Measurements from ENCODE around the gene AP3B1. TPM values are rescaled to one million over a fixed set of nuclear protein-coding genes. Genes with fewer than 3 reads are reported as not detected.

The AP3B1 gene
- total and polyA plus RNA-seq, 3 donors from 2014 or later = 32.0 to 77.3 (median 74.0) TPM

GRCh38 chr5:78336698-78337097, 42.2 kb upstream of the AP3B1 start:
- WGBS, 2 donors = 86 to 93% methylated on average over 2 of the region's 2 CpGs
- intact Hi-C loops (cut with DNase I; ENCODE audit: low total_unique reads) = no loop called here

GRCh38 chr5:78335976-78336375, 41.5 kb upstream of the AP3B1 start:
- 85 to 88% methylated on average over 2 of the region's 2 CpGs for WGBS, 2 donors
- no peak overlapping the region for H3K27ac ChIP-seq

More at GRCh38 chr5:78336698-78337097, 42.2 kb upstream of the AP3B1 start:
- no peak overlapping the region for H3K27ac ChIP-seq
- no peak for DNase-seq
- H3K27me3 ChIP-seq = no peaks in the 10 kb centered on the region
- TF ChIP-seq POLR2A (IDR thresholded peaks at IDR 0.05) = no peak
- TF ChIP-seq, protein P1, sequence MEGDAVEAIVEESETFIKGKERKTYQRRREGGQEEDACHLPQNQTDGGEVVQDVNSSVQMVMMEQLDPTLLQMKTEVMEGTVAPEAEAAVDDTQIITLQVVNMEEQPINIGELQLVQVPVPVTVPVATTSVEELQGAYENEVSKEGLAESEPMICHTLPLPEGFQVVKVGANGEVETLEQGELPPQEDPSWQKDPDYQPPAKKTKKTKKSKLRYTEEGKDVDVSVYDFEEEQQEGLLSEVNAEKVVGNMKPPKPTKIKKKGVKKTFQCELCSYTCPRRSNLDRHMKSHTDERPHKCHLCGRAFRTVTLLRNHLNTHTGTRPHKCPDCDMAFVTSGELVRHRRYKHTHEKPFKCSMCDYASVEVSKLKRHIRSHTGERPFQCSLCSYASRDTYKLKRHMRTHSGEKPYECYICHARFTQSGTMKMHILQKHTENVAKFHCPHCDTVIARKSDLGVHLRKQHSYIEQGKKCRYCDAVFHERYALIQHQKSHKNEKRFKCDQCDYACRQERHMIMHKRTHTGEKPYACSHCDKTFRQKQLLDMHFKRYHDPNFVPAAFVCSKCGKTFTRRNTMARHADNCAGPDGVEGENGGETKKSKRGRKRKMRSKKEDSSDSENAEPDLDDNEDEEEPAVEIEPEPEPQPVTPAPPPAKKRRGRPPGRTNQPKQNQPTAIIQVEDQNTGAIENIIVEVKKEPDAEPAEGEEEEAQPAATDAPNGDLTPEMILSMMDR (IDR thresholded peaks at IDR 0.05) = no peak
- no peaks in the 10 kb centered on the region for H3K4me1 ChIP-seq
- H3K4me3 ChIP-seq = no peak overlapping the region
- H3K9me3 ChIP-seq = no peaks in the 10 kb centered on the region
- H3K36me3 ChIP-seq (ENCODE audit: low read depth, missing control alignments) = no peaks in the 10 kb centered on the region

GRCh38 chr5:78334811-78335210, 40.3 kb upstream of the AP3B1 start:
- H3K36me3 ChIP-seq (ENCODE audit: low read depth, missing control alignments) = no peaks in the 10 kb centered on the region
- 43 to 44% methylated on average over 3 of the region's 3 CpGs for WGBS, 2 donors
- intact Hi-C loops (cut with DNase I; ENCODE audit: low total_unique reads) = no loop called here
- H3K9me3 ChIP-seq = no peaks in the 10 kb centered on the region
- no peak for DNase-seq
- no peaks in the 10 kb centered on the region for H3K4me1 ChIP-seq
- TF ChIP-seq, protein P1 (IDR thresholded peaks at IDR 0.05) = no peak
- TF ChIP-seq POLR2A (IDR thresholded peaks at IDR 0.05) = no peak
- no peak overlapping the region for H3K4me3 ChIP-seq
- no peaks in the 10 kb centered on the region for H3K27me3 ChIP-seq
- no peak overlapping the region for H3K27ac ChIP-seq

More at GRCh38 chr5:78335976-78336375, 41.5 kb upstream of the AP3B1 start:
- no peaks in the 10 kb centered on the region for H3K36me3 ChIP-seq (ENCODE audit: low read depth, missing control alignments)
- no peaks in the 10 kb centered on the region for H3K4me1 ChIP-seq
- no peak overlapping the region for H3K4me3 ChIP-seq
- H3K27me3 ChIP-seq = no peaks in the 10 kb centered on the region
- H3K9me3 ChIP-seq = no peaks in the 10 kb centered on the region
- DNase-seq = no peak
- TF ChIP-seq POLR2A (IDR thresholded peaks at IDR 0.05) = no peak
- TF ChIP-seq, protein P1 (IDR thresholded peaks at IDR 0.05) = no peak
- intact Hi-C loops (cut with DNase I; ENCODE audit: low total_unique reads) = no loop called here

- H3K4me3 ChIP-seq = no peak overlapping the region
- no peaks in the 10 kb centered on the region for H3K27me3 ChIP-seq
- no peak for TF ChIP-seq POLR2A (IDR thresholded peaks at IDR 0.05)
- TF ChIP-seq, protein P1 (IDR thresholded peaks at IDR 0.05) = no peak
- intact Hi-C loops (cut with DNase I; ENCODE audit: low total_unique reads) = no loop called here
- H3K4me1 ChIP-seq = no peaks in the 10 kb centered on the region
- no peak for DNase-seq
- no peaks in the 10 kb centered on the region for H3K36me3 ChIP-seq (ENCODE audit: low read depth, missing control alignments)
- no peaks in the 10 kb centered on the region for H3K9me3 ChIP-seq
- no peak overlapping the region for H3K27ac ChIP-seq
Measured at GRCh38 chr5:78331523-78332080, 37.1 kb upstream of the AP3B1 start.

DNA sequence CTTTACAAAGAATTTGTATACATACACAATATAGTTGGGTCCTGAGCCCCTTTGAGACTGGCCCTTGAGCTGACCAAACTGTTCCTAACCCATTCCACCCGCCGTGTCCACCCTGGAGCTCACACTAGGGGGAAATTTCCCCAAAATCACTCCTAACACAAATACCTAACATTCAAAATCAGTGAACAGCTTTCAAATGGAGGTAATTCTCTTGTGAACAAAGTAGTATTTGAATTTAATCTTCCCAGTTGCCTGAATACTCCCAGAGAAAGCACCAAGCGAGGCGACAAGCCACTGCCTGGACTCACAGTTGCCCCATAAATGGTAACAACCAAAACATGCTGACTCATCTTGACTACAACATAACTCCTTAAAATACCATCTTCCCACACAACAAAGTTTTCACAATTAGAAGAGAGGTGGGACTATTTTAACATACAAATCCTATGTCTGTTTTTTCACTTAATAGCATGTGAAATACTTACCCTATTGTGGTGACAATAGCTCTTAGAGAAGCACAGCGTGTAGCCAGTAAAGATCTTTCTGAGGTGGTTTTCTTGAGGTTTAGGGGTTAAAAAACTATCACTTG, 34.2 kb upstream of the AP3B1 start:
- H3K36me3 ChIP-seq (ENCODE audit: low read depth, missing control alignments) = no peaks in the 10 kb centered on the region
- H3K9me3 ChIP-seq = no peaks in the 10 kb centered on the region
- H3K4me3 ChIP-seq = no peak overlapping the region
- H3K4me1 ChIP-seq = no peaks in the 10 kb centered on the region
- no peak overlapping the region for H3K27ac ChIP-seq
- TF ChIP-seq, protein P1 (IDR thresholded peaks at IDR 0.05) = no peak
- TF ChIP-seq POLR2A (IDR thresholded peaks at IDR 0.05) = no peak
- intact Hi-C loops (cut with DNase I; ENCODE audit: low total_unique reads) = no loop called here
- DNase-seq = no peak
- no peaks in the 10 kb centered on the region for H3K27me3 ChIP-seq
- WGBS, 2 donors = 90 to 96% methylated on average over 5 of the region's 5 CpGs

All from testis (tissue), 3 donors.